Astrocyte (in vitro differentiated cells and primary cell): ENCODE data around the gene H6PD.

Experiments used
- EZH2 ChIP-seq: IDR thresholded peaks from 2 replicates; pipeline ENCODE4 v1.6.1; 2012; ENCODE audit warnings: mild to moderate bottlenecking, low read length, inconsistent platforms; ENCODE audit not compliant: insufficient read depth
- TF ChIP-seq, protein P1 (sequence below): IDR thresholded peaks from 2 replicates; pipeline ENCODE4 v1.5.1; 2011; ENCODE audit warnings: low read depth, mild to moderate bottlenecking, inconsistent platforms, low read length, moderate library complexity; ENCODE audit not compliant: insufficient read depth

DNA sequence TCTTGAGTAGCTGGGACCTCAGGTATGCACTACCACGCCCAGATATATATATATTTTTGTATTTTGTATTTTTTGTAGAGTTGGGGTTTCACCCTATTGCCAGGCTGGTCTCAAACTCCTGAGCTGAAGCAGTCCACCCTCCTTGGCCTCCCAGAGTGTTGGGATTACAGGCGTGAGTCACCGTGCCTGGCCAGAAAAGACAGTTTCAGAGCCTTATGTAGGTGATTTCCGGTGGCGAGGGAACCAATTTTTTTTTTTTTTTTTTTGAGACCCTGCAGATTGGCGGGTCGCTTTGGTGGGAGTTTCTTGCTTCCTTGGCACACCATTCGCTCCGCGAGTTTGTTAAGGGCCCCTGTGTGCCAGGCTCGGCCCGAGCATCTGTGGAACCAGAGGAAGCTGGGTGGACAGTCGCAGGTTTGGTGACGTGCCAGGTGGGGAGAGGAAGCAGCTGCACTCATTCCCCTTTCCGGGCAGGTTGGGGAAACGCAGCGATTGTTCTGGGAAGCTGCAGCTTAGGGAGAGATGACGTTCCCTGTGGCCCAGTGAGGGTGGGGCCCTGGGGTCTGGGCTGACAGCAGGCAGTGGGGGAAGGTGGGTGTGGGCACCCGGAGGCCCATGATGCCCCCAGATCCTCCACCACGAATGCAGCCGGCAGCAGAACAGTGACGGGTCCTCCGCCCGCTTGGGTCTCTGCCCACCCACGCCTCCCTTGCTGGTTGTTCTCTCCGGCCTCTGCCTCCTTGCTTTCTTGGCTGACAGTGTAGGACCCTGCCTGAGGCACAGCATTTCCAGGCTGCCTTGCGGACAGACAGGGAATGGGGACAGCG, 83.2 kb downstream of the H6PD start:
- TF ChIP-seq, protein P1, sequence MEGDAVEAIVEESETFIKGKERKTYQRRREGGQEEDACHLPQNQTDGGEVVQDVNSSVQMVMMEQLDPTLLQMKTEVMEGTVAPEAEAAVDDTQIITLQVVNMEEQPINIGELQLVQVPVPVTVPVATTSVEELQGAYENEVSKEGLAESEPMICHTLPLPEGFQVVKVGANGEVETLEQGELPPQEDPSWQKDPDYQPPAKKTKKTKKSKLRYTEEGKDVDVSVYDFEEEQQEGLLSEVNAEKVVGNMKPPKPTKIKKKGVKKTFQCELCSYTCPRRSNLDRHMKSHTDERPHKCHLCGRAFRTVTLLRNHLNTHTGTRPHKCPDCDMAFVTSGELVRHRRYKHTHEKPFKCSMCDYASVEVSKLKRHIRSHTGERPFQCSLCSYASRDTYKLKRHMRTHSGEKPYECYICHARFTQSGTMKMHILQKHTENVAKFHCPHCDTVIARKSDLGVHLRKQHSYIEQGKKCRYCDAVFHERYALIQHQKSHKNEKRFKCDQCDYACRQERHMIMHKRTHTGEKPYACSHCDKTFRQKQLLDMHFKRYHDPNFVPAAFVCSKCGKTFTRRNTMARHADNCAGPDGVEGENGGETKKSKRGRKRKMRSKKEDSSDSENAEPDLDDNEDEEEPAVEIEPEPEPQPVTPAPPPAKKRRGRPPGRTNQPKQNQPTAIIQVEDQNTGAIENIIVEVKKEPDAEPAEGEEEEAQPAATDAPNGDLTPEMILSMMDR = no peak
- TF ChIP-seq EZH2 = no peak
